Measurements from ENCODE around the gene FGF18.

DNA sequence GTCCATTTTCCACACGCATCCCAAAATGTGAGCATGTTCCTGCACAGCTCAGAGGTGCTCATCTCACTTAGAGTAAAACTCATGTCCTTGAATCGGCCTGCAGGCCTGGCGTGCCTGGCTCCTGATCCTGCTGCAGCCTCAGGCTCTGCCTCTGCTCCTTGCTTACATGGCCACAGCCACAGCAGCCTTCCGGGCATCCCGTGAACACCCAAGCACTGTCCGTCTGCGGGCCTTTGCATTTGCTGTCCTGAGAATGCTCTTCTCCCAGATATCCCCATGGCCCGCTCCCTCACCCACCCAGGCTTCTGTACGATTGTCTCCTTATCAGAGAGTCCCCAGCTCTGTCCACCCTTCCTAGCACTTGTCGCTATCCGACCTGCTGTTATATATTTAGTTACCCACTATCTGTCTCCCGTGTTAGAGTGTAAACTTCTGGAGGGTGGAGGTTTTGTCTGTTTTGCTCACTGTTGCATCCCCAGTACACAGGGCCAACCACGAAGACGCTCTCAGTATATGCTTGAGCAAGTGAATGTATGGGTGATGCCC, 21.9 kb downstream of the FGF18 start:
- TF ChIP-seq, protein P1, sequence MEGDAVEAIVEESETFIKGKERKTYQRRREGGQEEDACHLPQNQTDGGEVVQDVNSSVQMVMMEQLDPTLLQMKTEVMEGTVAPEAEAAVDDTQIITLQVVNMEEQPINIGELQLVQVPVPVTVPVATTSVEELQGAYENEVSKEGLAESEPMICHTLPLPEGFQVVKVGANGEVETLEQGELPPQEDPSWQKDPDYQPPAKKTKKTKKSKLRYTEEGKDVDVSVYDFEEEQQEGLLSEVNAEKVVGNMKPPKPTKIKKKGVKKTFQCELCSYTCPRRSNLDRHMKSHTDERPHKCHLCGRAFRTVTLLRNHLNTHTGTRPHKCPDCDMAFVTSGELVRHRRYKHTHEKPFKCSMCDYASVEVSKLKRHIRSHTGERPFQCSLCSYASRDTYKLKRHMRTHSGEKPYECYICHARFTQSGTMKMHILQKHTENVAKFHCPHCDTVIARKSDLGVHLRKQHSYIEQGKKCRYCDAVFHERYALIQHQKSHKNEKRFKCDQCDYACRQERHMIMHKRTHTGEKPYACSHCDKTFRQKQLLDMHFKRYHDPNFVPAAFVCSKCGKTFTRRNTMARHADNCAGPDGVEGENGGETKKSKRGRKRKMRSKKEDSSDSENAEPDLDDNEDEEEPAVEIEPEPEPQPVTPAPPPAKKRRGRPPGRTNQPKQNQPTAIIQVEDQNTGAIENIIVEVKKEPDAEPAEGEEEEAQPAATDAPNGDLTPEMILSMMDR (IDR thresholded peaks at IDR 0.05), result no peak
- no peak for TF ChIP-seq POLR2A (IDR thresholded peaks at IDR 0.05)
